Endodermal cell (in vitro differentiated cells): Measurements from ENCODE around the gene CNTN4. TPM values are rescaled to one million over a fixed set of nuclear protein-coding genes. Genes with fewer than 3 reads are reported as not detected.

Experiments used
- DNase-seq: peaks from one replicate; pipeline ENCODE4 v3.0.0-alpha.2; 2017
- H3K27ac ChIP-seq: 2 replicates; pipeline ENCODE4 v1.5.1; 2013; ENCODE audit warnings: mild to moderate bottlenecking, low read depth, low read length, moderate library complexity
- H3K27me3 ChIP-seq: 2 replicates; pipeline ENCODE4 v1.6.1; 2013; ENCODE audit warnings: mild to moderate bottlenecking, low read length, moderate library complexity; ENCODE audit not compliant: insufficient read depth, control insufficient read depth, poor library complexity, severe bottlenecking
- H3K36me3 ChIP-seq: 2 replicates; pipeline ENCODE4 v1.7.0; 2013; ENCODE audit warnings: mild to moderate bottlenecking, low read length, moderate library complexity; ENCODE audit not compliant: control insufficient read depth, insufficient read depth
- H3K4me1 ChIP-seq: one replicate; pipeline ENCODE4 v1.7.0; 2013; ENCODE audit warnings: low read length; ENCODE audit not compliant: control insufficient read depth, insufficient read depth
- H3K4me3 ChIP-seq: 2 replicates; pipeline ENCODE4 v1.5.1; 2013; ENCODE audit warnings: mild to moderate bottlenecking, low read length, moderate library complexity
- H3K9ac ChIP-seq: 2 replicates; pipeline ENCODE4 v1.6.1; 2013; ENCODE audit warnings: mild to moderate bottlenecking, low read length, moderate library complexity; ENCODE audit not compliant: poor library complexity, severe bottlenecking; ENCODE audit errors: extremely low read depth
- H3K9me3 ChIP-seq: 2 replicates; pipeline ENCODE4 v1.6.1; 2013; ENCODE audit warnings: mild to moderate bottlenecking, low read length, moderate library complexity; ENCODE audit not compliant: control insufficient read depth
- H3K27ac Mint-ChIP-seq: 2 replicates; pipeline ENCODE4 v1.8.0; 2020; ENCODE audit warnings: mixed read lengths
- H3K27me3 Mint-ChIP-seq: 2 replicates; pipeline ENCODE4 v1.8.0; 2021; ENCODE audit warnings: mild to moderate bottlenecking, mixed read lengths; ENCODE audit not compliant: insufficient read depth
- H3K36me3 Mint-ChIP-seq: 2 replicates; pipeline ENCODE4 v1.8.0; 2020; ENCODE audit warnings: low read depth, mixed read lengths
- H3K4me1 Mint-ChIP-seq: 2 replicates; pipeline ENCODE4 v1.8.0; 2020; ENCODE audit warnings: mixed read lengths
- H3K4me3 Mint-ChIP-seq: 2 replicates; pipeline ENCODE4 v1.8.0; 2020; ENCODE audit warnings: mild to moderate bottlenecking, moderate library complexity, mixed read lengths
- H3K9me3 Mint-ChIP-seq: 2 replicates; pipeline ENCODE4 v1.8.0; 2020; ENCODE audit warnings: mild to moderate bottlenecking, mixed read lengths
- WGBS, 2 experiments: methylation state at CpG; one replicate each; pipeline versions ENCODE4 v1.1.5 to v1.1.7; 2013; ENCODE audit warnings: missing lambda C conversion rate in 2 of 2, mixed read lengths in 1 of 2; ENCODE audit not compliant: insufficient coverage in 1 of 2, insufficient read length in 1 of 2; 5-methylcytosine and 5-hydroxymethylcytosine counted together
- total RNA-seq, 2 donors: library from RNA; stranded (reverse); fragmentation: NEBNext Ultra II Directional in 1 of 2; extraction: Animal tissue kit (Norgen Biotek cat#: 25700) in 1 of 2; gene quantifications; 2 replicates in 1 of 2; 3 replicates in 1 of 2; pipeline ENCODE4 v1.2.1, GENCODE V29; 2021
- TF ChIP-seq, protein P1 (sequence below): fragments of 200-600 bp; sonication (generic); conservative IDR thresholded peaks from 2 replicates; pipeline ENCODE4 v1.5.0; 2021; ENCODE audit warnings: antibody characterized with exemption, mild to moderate bottlenecking

The CNTN4 gene
- total RNA-seq, 2 donors from 2014 or later: 10.8 to 11.1 TPM

GRCh38 chr3:3105815-3106214, 1007.1 kb downstream of the CNTN4 start:
- H3K9ac ChIP-seq: no peak overlapping the region
- peaks cover 19% of the 10 kb centered on the region for H3K4me1 Mint-ChIP-seq
- H3K9me3 Mint-ChIP-seq: no peaks in the 10 kb centered on the region
- peaks cover 16% of the 10 kb centered on the region for H3K27me3 Mint-ChIP-seq
- H3K36me3 ChIP-seq: no peaks in the 10 kb centered on the region
- H3K4me3 Mint-ChIP-seq: no peak overlapping the region
- peaks cover 9% of the 10 kb centered on the region for H3K4me1 ChIP-seq
- no peaks in the 10 kb centered on the region for H3K9me3 ChIP-seq
- 68 to 77% methylated on average over 4 of the region's 4 CpGs for WGBS, 2 experiments
- H3K4me3 ChIP-seq: no peak overlapping the region
- DNase-seq: no peak
- no peak overlapping the region for H3K27ac ChIP-seq
- peaks cover 22% of the 10 kb centered on the region for H3K27me3 ChIP-seq
- H3K27ac Mint-ChIP-seq: no peak overlapping the region
- TF ChIP-seq, protein P1, sequence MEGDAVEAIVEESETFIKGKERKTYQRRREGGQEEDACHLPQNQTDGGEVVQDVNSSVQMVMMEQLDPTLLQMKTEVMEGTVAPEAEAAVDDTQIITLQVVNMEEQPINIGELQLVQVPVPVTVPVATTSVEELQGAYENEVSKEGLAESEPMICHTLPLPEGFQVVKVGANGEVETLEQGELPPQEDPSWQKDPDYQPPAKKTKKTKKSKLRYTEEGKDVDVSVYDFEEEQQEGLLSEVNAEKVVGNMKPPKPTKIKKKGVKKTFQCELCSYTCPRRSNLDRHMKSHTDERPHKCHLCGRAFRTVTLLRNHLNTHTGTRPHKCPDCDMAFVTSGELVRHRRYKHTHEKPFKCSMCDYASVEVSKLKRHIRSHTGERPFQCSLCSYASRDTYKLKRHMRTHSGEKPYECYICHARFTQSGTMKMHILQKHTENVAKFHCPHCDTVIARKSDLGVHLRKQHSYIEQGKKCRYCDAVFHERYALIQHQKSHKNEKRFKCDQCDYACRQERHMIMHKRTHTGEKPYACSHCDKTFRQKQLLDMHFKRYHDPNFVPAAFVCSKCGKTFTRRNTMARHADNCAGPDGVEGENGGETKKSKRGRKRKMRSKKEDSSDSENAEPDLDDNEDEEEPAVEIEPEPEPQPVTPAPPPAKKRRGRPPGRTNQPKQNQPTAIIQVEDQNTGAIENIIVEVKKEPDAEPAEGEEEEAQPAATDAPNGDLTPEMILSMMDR: no peak
- no peaks in the 10 kb centered on the region for H3K36me3 Mint-ChIP-seq

DNA sequence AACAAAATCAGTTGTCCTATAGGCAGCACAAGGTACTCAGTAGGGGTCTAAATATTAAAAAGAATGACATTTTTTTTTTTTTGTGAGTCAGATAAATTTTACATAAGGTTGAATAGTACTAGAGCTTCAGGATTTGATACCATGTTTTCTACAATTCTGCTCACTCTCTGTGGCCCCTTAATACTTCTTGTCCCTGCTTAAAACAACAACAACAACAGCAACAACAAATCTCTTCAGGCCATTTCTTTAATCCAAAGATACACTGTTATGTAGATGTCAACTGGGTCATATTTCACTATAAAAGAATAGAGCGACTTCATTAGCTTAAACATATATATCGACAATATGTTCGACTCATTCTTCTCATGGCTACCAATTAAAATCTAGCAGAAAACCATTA, 1008.5 kb downstream of the CNTN4 start:
- Mint-ChIP-seq H3K4me1 (peaks cover 21% of the 10 kb centered on the region), H3K27ac (no peak overlapping the region), H3K36me3 (no peaks in the 10 kb centered on the region), H3K4me3 (no peak overlapping the region), H3K27me3 (peaks cover 16% of the 10 kb centered on the region), H3K9me3 (no peaks in the 10 kb centered on the region)
- H3K4me3 ChIP-seq: no peak overlapping the region
- H3K27ac ChIP-seq: no peak overlapping the region
- H3K27me3 ChIP-seq: peaks cover 22% of the 10 kb centered on the region
- H3K9me3 ChIP-seq: no peaks in the 10 kb centered on the region
- peaks cover 10% of the 10 kb centered on the region for H3K4me1 ChIP-seq
- H3K9ac ChIP-seq: no peak overlapping the region
- TF ChIP-seq, protein P1: no peak
- no peak for DNase-seq
- H3K36me3 ChIP-seq: no peaks in the 10 kb centered on the region
- 97% methylated on average over 3 of the region's 3 CpGs; no CpG with 5 or more reads in 1 of the 2 experiments for WGBS, 2 experiments
